Adipose tissue (tissue), 3 donors: ENCODE measurements around the gene RPL21. TPM values are rescaled to one million over a fixed set of nuclear protein-coding genes. Genes with fewer than 3 reads are reported as not detected.
"Not testable (repeated sequence)": the region's sequence is repeated elsewhere in the genome, so short reads cannot be mapped to it uniquely, and the experiment has no call there.

ENCODE experiments used
- H3K27ac ChIP-seq: one replicate; pipeline ENCODE4 v1.5.1; 2013; ENCODE audit warnings: low read depth, low read length
- WGBS, 3 donors: extraction: QIAGEN DNeasy Blood & Tissue Kit; methylation state at CpG; one replicate each; pipeline ENCODE4 v1.1.7; 2013; 5-methylcytosine and 5-hydroxymethylcytosine counted together
- polyA plus RNA-seq, 3 donors: library from polyadenylated mRNA; stranded (reverse); fragments of 200-250 nt; gene quantifications; one replicate each; pipeline ENCODE4 v1.2.3, GENCODE V29; 2013
- donor health status: healthy with polysubstance abuse.
- donor health status: Bipolar disorder and iron deficiency.
- donor health status: healthy.

RPL21 gene
- polyA plus RNA-seq = 1,000 to 10,000 TPM in 2 of 3 donors, 100 to 1,000 TPM in 1; 855 to 2,338 (median 1,134) TPM

GRCh38 chr13:27251166-27252091, at the start of gene RPL21:
TSS of gene RPL21 (plus strand) at chr13:27251558. CDS start at chr13:27253777, 2,219 bp downstream.
- WGBS, 3 donors = 0 to 1% (median 0%) methylated on average over 69 of the region's 69 CpGs
- peak within 1 kb of the TSS; percentile 62 for H3K27ac ChIP-seq

- WGBS, 3 donors = 80 to 92% (median 90%) methylated on average over 1 of the region's 1 CpG
- no peak overlapping the region for H3K27ac ChIP-seq
These were observed 49.7 kb upstream of the RPL21 start for GRCh38 chr13:27201661-27202060.

- H3K27ac ChIP-seq = no peak overlapping the region
- WGBS, 3 donors = 88 to 93% (median 90%) methylated on average over 4 of the region's 4 CpGs
These were observed 48.2 kb upstream of the RPL21 start for GRCh38 chr13:27203186-27203585.

GRCh38 chr13:27203854-27204253, 47.5 kb upstream of the RPL21 start:
- no peak overlapping the region for H3K27ac ChIP-seq
- 74 to 76% (median 75%) methylated on average over 3 of the region's 3 CpGs for WGBS, 3 donors

- no peak overlapping the region for H3K27ac ChIP-seq
- 89 to 98% (median 97%) methylated on average over 1 of the region's 1 CpG for WGBS, 3 donors
These were observed 42.8 kb upstream of the RPL21 start for GRCh38 chr13:27208514-27208913.

- no peak overlapping the region for H3K27ac ChIP-seq
- WGBS, 3 donors = 91 to 97% (median 96%) methylated on average over 1 of the region's 1 CpG
These were observed 40.1 kb upstream of the RPL21 start for GRCh38 chr13:27211271-27211670.

- 85 to 90% (median 89%) methylated on average over 17 of the region's 17 CpGs for WGBS, 3 donors
- H3K27ac ChIP-seq = no peak overlapping the region
These were observed 39.5 kb upstream of the RPL21 start for GRCh38 chr13:27211771-27212364.

GRCh38 chr13:27213386-27213785, 38.0 kb upstream of the RPL21 start:
- not testable (repeated sequence) for H3K27ac ChIP-seq
- 87 to 98% (median 93%) methylated on average over 5 of the region's 5 CpGs for WGBS, 3 donors

- WGBS, 3 donors = 56 to 80% (median 59%) methylated on average over 2 of the region's 2 CpGs
- H3K27ac ChIP-seq = not testable (repeated sequence)
These were observed 33.6 kb upstream of the RPL21 start for GRCh38 chr13:27217791-27218190.

GRCh38 chr13:27218861-27219260, 32.5 kb upstream of the RPL21 start:
- 59 to 81% (median 64%) methylated on average over 1 of the region's 1 CpG for WGBS, 3 donors

GRCh38 chr13:27219611-27220010, 31.7 kb upstream of the RPL21 start:
- H3K27ac ChIP-seq = no peak overlapping the region
- 90 to 92% (median 90%) methylated on average over 19 of the region's 19 CpGs for WGBS, 3 donors

More at GRCh38 chr13:27218861-27219260, 32.5 kb upstream of the RPL21 start:
- H3K27ac ChIP-seq = not testable (repeated sequence)

- WGBS, 3 donors = 70 to 76% (median 72%) methylated on average over 2 of the region's 2 CpGs
- not testable (repeated sequence) for H3K27ac ChIP-seq
These were observed 29.3 kb upstream of the RPL21 start for GRCh38 chr13:27222100-27222499.

GRCh38 chr13:27226991-27227390, 24.4 kb upstream of the RPL21 start:
- H3K27ac ChIP-seq = no peak overlapping the region
- WGBS, 3 donors = 75 to 86% (median 75%) methylated on average over 2 of the region's 2 CpGs

GRCh38 chr13:27228131-27228530, 23.2 kb upstream of the RPL21 start:
- no peak overlapping the region for H3K27ac ChIP-seq

GRCh38 chr13:27229642-27230041, 21.7 kb upstream of the RPL21 start:
- H3K27ac ChIP-seq = no peak overlapping the region
- WGBS, 3 donors = 94 to 98% (median 96%) methylated on average over 3 of the region's 3 CpGs

GRCh38 chr13:27233964-27234363, 17.4 kb upstream of the RPL21 start:
- H3K27ac ChIP-seq = no peak overlapping the region
- 86 to 88% (median 88%) methylated on average over 5 of the region's 5 CpGs for WGBS, 3 donors

- WGBS, 3 donors = 41 to 74% (median 56%) methylated on average over 2 of the region's 2 CpGs
- no peak overlapping the region for H3K27ac ChIP-seq
These were observed 14.9 kb upstream of the RPL21 start for GRCh38 chr13:27236478-27236877.

GRCh38 chr13:27242702-27243101, 8.7 kb upstream of the RPL21 start:
- WGBS, 3 donors = 89 to 94% (median 92%) methylated on average over 5 of the region's 5 CpGs
- H3K27ac ChIP-seq = no peak overlapping the region

GRCh38 chr13:27245610-27246009, 5.7 kb upstream of the RPL21 start:
- H3K27ac ChIP-seq = no peak overlapping the region
- WGBS, 3 donors = 87 to 90% (median 90%) methylated on average over 7 of the region's 7 CpGs

- 0 to 1% (median 1%) methylated on average over 9 of the region's 9 CpGs for WGBS, 3 donors
- H3K27ac ChIP-seq = no peak overlapping the region
These were observed 559 bp upstream of the RPL21 start for GRCh38 chr13:27250833-27251165.
